T-cell (primary cell): ENCODE results near the gene LYZL2. TPM values are rescaled to one million over a fixed set of nuclear protein-coding genes. Genes with fewer than 3 reads are reported as not detected.

ENCODE experiments used
- ATAC-seq, 4 experiments: fragments of 200-7000 bp in 3 of 4; fragments of 150-1000 bp in 1 of 4; cut with Tn5 transposase; replicated peaks in 1 of 4; 1 replicate in 3 of 4; 2 replicates in 1 of 4; pipeline ENCODE4 v1.10.0; 2021; ENCODE audit warnings: moderate library complexity in 3 of 4, mild to moderate bottlenecking in 2 of 4, moderate number of reproducible peaks in 1 of 4
- CTCF ChIA-PET, 2 donors: fragments of 300-600 bp; sonication (Branson Sonifier 250); formaldehyde crosslinking; loops; one replicate each; lab custom pipeline; 2022; ENCODE audit warnings: antibody characterized with exemption in 2 of 2; lab: Charles Lee
- POLR2A ChIA-PET, 2 donors: fragments of 300-600 bp; sonication (Branson Sonifier 250); formaldehyde crosslinking; loops; one replicate each; lab custom pipeline; 2022; ENCODE audit warnings: antibody characterized with exemption in 2 of 2; lab: Charles Lee
- DNase-seq, 35 experiments: peaks; one replicate each; pipeline versions ENCODE4 v3.0.0 to v3.0.0-alpha.2; 2013 to 2023
- H3K27ac ChIP-seq: one replicate; pipeline ENCODE4 v1.5.1; 2013; ENCODE audit warnings: low read length
- H3K27me3 ChIP-seq, 2 experiments: replicated peaks in 1 of 2; 1 replicate in 1 of 2; 2 replicates in 1 of 2; pipeline versions ENCODE4 v1.6.1 to v1.7.0; 2013; ENCODE audit warnings: low read length in 1 of 2, mixed read lengths in 1 of 2; ENCODE audit not compliant: control insufficient read depth in 2 of 2, insufficient read depth in 2 of 2; ENCODE audit errors: extremely low read depth in 1 of 2
- H3K36me3 ChIP-seq, 2 donors: 1 replicate in 1 of 2; 2 replicates in 1 of 2; pipeline versions ENCODE4 v1.6.1 to v1.7.0; 2013; ENCODE audit warnings: low read length in 1 of 2; ENCODE audit not compliant: control insufficient read depth in 2 of 2, insufficient read depth in 1 of 2; ENCODE audit errors: extremely low read depth in 1 of 2
- H3K4me1 ChIP-seq, 2 experiments: 1 replicate in 1 of 2; 2 replicates in 1 of 2; pipeline versions ENCODE4 v1.6.1 to v1.7.0; 2013; ENCODE audit warnings: low read length in 2 of 2, mixed read lengths in 1 of 2; ENCODE audit not compliant: insufficient read depth in 2 of 2, control insufficient read depth in 1 of 2; ENCODE audit errors: extremely low read depth in 1 of 2
- H3K4me3 ChIP-seq, 2 donors: 1 replicate in 1 of 2; 2 replicates in 1 of 2; pipeline versions ENCODE4 v1.5.1 to v1.7.0; 2013; ENCODE audit warnings: mild to moderate bottlenecking in 2 of 2, low read length in 1 of 2, moderate library complexity in 1 of 2; ENCODE audit not compliant: control insufficient read depth in 1 of 2; ENCODE audit errors: extremely low read depth in 1 of 2
- H3K9me3 ChIP-seq: 2 replicates; pipeline ENCODE4 v1.7.0; 2013
- H3K27ac Mint-ChIP-seq, 2 donors: one replicate each; pipeline ENCODE4 v1.8.0; 2020 to 2021; ENCODE audit warnings: mild to moderate bottlenecking in 2 of 2, mixed read lengths in 2 of 2
- H3K27me3 Mint-ChIP-seq, 2 donors: one replicate each; pipeline ENCODE4 v1.8.0; 2021 to 2022; ENCODE audit warnings: mixed read lengths in 2 of 2
- H3K36me3 Mint-ChIP-seq: one replicate; pipeline ENCODE4 v1.8.0; 2021; ENCODE audit warnings: mixed read lengths
- H3K4me1 Mint-ChIP-seq, 3 donors: one replicate each; pipeline ENCODE4 v1.8.0; 2020 to 2022; ENCODE audit warnings: mixed read lengths in 3 of 3, mild to moderate bottlenecking in 1 of 3
- H3K4me3 Mint-ChIP-seq, 3 donors: one replicate each; pipeline ENCODE4 v1.8.0; 2020 to 2022; ENCODE audit warnings: mild to moderate bottlenecking in 3 of 3, mixed read lengths in 3 of 3, moderate library complexity in 3 of 3
- H3K9me3 Mint-ChIP-seq, 3 donors: one replicate each; pipeline ENCODE4 v1.8.0; 2020 to 2022; ENCODE audit warnings: mixed read lengths in 3 of 3
- WGBS: methylation state at CpG from one replicate; pipeline ENCODE4 v1.1.5; 2013; ENCODE audit warnings: missing lambda C conversion rate; ENCODE audit not compliant: insufficient coverage; 5-methylcytosine and 5-hydroxymethylcytosine counted together
- total RNA-seq, 35 experiments: library from RNA in 6 of 35; stranded (reverse) in 6 of 35; fragments of 120-200 nt in 1 of 35; gene quantifications; one replicate each; pipeline versions ENCODE4 v1.2.1 to v1.2.4 and lab custom pipeline; 2013 to 2026

Gene LYZL2
- total RNA-seq, 5 donors from 2014 or later (not counting 1 experiment from before 2014, with no cell fraction given) = not detected

DNA sequence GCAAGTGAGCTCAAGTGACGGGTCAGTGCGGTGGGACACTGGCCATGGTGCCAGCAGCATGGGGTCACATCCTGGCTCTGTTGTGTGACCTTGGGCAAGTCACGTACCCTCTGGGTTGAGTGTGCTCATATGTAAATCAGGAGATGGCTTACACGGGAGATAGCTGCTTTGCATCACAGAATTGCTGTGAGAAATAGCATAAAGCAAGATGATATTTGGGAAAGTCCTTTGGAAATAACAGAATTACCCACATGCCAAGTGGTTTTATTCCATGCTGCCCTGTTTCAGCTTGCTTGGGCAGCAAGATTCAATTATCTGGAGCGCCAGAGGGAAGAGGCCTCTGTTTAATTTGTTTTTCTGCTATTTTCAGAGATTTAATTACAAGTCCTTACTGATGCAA is 48.9 kb downstream of the LYZL2 start:
- Histone ChIP-seq H3K4me1 (peaks cover 0 to 8% of the 10 kb centered on the region in 2 experiments), H3K36me3 (no peaks in the 10 kb centered on the region), H3K27me3 (peaks cover 0 to 6% of the 10 kb centered on the region in 2 experiments), H3K9me3 (no peaks in the 10 kb centered on the region), H3K27ac (no peak overlapping the region), H3K4me3 (no peak overlapping the region)
- H3K4me1 Mint-ChIP-seq = peaks cover 5 to 10% (median 5%) of the 10 kb centered on the region in 3 donors
- H3K27ac Mint-ChIP-seq = no peak overlapping the region
- H3K27me3 Mint-ChIP-seq = peaks cover 4 to 9% of the 10 kb centered on the region in 2 donors
- no peak overlapping the region for H3K4me3 Mint-ChIP-seq
- no peak for ATAC-seq
- POLR2A ChIA-PET = no interaction called here
- no peaks in the 10 kb centered on the region for H3K36me3 Mint-ChIP-seq
- WGBS = 100% methylated on average over 3 of the region's 5 CpGs
- no peaks in the 10 kb centered on the region for H3K9me3 Mint-ChIP-seq
- no peak for DNase-seq
- CTCF ChIA-PET = interaction anchor here (0.6 to 2.4 kb wide), 7 partner anchors 11 to 1190 kb away, joined by 3 to 8 read pairs (median 3); no protein-coding TSS in a partner anchor

DNA sequence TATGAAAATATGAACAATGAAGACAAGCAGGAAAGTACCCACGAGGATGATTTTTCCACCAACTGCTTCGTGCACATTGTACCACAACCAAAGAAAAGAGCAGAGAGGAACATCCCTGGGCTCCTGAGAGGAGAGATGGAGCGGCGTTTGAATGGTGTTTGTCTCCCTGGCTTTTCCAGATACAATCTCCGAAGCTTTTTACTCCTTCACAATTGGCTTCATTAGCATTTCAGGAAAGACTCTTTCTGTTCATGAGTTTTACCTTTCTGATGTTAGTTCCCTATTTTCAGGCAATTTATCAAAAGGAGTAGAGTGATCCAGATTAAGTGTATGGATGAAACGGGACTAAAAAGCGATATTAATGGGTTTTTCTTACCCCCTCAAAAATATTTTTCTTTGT is 49.3 kb downstream of the LYZL2 start:
- 40% methylated on average over 1 of the region's 7 CpGs for WGBS
- ATAC-seq = no peak
- H3K36me3 ChIP-seq = no peaks in the 10 kb centered on the region
- H3K4me3 Mint-ChIP-seq = no peak overlapping the region
- H3K9me3 Mint-ChIP-seq = no peaks in the 10 kb centered on the region
- DNase-seq = no peak
- H3K4me1 Mint-ChIP-seq = peaks cover 5 to 10% (median 5%) of the 10 kb centered on the region in 3 donors
- H3K27me3 ChIP-seq = peaks cover 0 to 6% of the 10 kb centered on the region in 2 experiments
- no peak overlapping the region for H3K4me3 ChIP-seq
- no peaks in the 10 kb centered on the region for H3K36me3 Mint-ChIP-seq
- CTCF ChIA-PET = no interaction called here
- no peak overlapping the region for H3K27ac Mint-ChIP-seq
- POLR2A ChIA-PET = no interaction called here
- H3K27ac ChIP-seq = no peak overlapping the region
- peaks cover 0 to 8% of the 10 kb centered on the region in 2 experiments for H3K4me1 ChIP-seq
- peaks cover 4 to 9% of the 10 kb centered on the region in 2 donors for H3K27me3 Mint-ChIP-seq
- H3K9me3 ChIP-seq = no peaks in the 10 kb centered on the region

GRCh38 chr10:30579574-30579973 is 50.0 kb downstream of the LYZL2 start:
- Histone ChIP-seq H3K27me3 (peaks cover 0 to 6% of the 10 kb centered on the region in 2 experiments), H3K9me3 (no peaks in the 10 kb centered on the region), H3K27ac (no peak overlapping the region), H3K4me1 (peaks cover 0 to 8% of the 10 kb centered on the region in 2 experiments), H3K36me3 (no peaks in the 10 kb centered on the region), H3K4me3 (no peak overlapping the region)
- 40% methylated on average over 1 of the region's 3 CpGs for WGBS
- H3K9me3 Mint-ChIP-seq = no peaks in the 10 kb centered on the region
- no peak overlapping the region for H3K27ac Mint-ChIP-seq
- H3K27me3 Mint-ChIP-seq = peaks cover 4 to 9% of the 10 kb centered on the region in 2 donors
- H3K36me3 Mint-ChIP-seq = no peaks in the 10 kb centered on the region
- peaks cover 5 to 10% (median 5%) of the 10 kb centered on the region in 3 donors for H3K4me1 Mint-ChIP-seq
- POLR2A ChIA-PET = no interaction called here
- H3K4me3 Mint-ChIP-seq = no peak overlapping the region
- CTCF ChIA-PET = interaction anchor here (0.6 to 0.7 kb wide), 2 partner anchors 12 to 16 kb away, joined by 3 read pairs; no protein-coding TSS in a partner anchor
- DNase-seq (no peak), ATAC-seq (no peak)

- Mint-ChIP-seq H3K36me3 (no peaks in the 10 kb centered on the region), H3K9me3 (no peaks in the 10 kb centered on the region), H3K4me3 (no peak overlapping the region), H3K27ac (no peak overlapping the region), H3K27me3 (peaks cover 0 to 7% of the 10 kb centered on the region in 2 donors), H3K4me1 (no peaks in the 10 kb centered on the region)
- Histone ChIP-seq H3K9me3 (no peaks in the 10 kb centered on the region), H3K36me3 (no peaks in the 10 kb centered on the region), H3K27me3 (no peaks in the 10 kb centered on the region), H3K4me3 (no peak overlapping the region), H3K4me1 (no peaks in the 10 kb centered on the region), H3K27ac (no peak overlapping the region)
- ATAC-seq (no peak), DNase-seq (no peak)
- ChIA-PET CTCF (interaction anchor here in 1 of 2 donors (0.6 kb wide), 1 partner anchor 172 kb away, joined by 3 read pairs; no protein-coding TSS in a partner anchor), POLR2A (no interaction called here)
These were observed 52.5 kb downstream of the LYZL2 start for GRCh38 chr10:30577048-30577447.

DNA sequence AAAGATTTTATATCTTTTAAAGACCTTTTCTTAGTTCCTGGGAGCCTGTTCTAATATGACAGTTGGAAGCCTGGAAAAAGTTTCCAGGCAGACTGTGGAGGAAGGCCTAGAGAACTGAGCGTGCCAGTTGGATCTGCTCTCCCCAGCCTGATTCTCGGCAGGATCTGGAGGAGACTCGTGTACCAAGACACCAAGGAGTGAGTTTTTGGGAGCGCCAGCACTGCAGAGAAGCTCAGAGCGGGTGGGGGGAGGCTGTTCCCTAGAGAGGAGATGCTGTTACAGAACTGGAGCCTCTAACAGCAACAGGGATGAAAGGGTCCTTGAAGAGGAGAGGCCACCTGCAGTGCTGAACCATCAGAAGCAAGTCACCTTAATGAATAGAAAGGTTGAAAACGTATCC is 52.9 kb downstream of the LYZL2 start:
- H3K27me3 Mint-ChIP-seq = peaks cover 0 to 7% of the 10 kb centered on the region in 2 donors
- Histone ChIP-seq H3K4me1 (no peaks in the 10 kb centered on the region), H3K9me3 (no peaks in the 10 kb centered on the region), H3K36me3 (no peaks in the 10 kb centered on the region), H3K4me3 (no peak overlapping the region), H3K27ac (no peak overlapping the region), H3K27me3 (no peaks in the 10 kb centered on the region)
- CTCF ChIA-PET = no interaction called here
- no peak overlapping the region for H3K27ac Mint-ChIP-seq
- H3K36me3 Mint-ChIP-seq = no peaks in the 10 kb centered on the region
- POLR2A ChIA-PET = no interaction called here
- ATAC-seq (no peak), DNase-seq (no peak)
- H3K4me3 Mint-ChIP-seq = no peak overlapping the region
- no peaks in the 10 kb centered on the region for H3K4me1 Mint-ChIP-seq
- no peaks in the 10 kb centered on the region for H3K9me3 Mint-ChIP-seq
- 83% methylated on average over 6 of the region's 6 CpGs for WGBS

DNA sequence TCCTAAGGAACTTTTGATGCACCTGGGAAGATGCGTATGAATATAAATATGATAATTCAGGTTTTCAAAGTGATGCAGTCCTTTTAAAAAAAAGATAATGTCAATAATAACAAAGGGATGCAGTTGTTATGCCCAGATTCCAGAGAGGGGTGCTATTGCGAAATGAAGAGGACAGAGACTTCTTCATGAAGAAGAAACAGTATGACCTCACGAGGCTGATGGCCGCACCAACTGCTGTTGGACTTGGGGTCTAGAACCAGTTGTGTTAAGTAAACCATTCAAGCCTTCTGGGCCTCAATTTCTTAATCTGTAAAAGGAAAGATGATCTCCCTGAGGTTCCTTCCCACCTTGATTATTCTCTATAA is 55.1 kb downstream of the LYZL2 start:
- Histone ChIP-seq H3K9me3 (no peaks in the 10 kb centered on the region), H3K27me3 (no peaks in the 10 kb centered on the region), H3K4me3 (no peak overlapping the region), H3K36me3 (no peaks in the 10 kb centered on the region), H3K27ac (no peak overlapping the region), H3K4me1 (no peaks in the 10 kb centered on the region)
- H3K9me3 Mint-ChIP-seq = no peaks in the 10 kb centered on the region
- H3K4me1 Mint-ChIP-seq = no peaks in the 10 kb centered on the region
- H3K36me3 Mint-ChIP-seq = no peaks in the 10 kb centered on the region
- WGBS = 100% methylated on average over 2 of the region's 4 CpGs
- POLR2A ChIA-PET = no interaction called here
- no peaks in the 10 kb centered on the region for H3K27me3 Mint-ChIP-seq
- DNase-seq = no peak
- H3K4me3 Mint-ChIP-seq = no peak overlapping the region
- H3K27ac Mint-ChIP-seq = no peak overlapping the region
- ATAC-seq = no peak
- CTCF ChIA-PET = no interaction called here
